Effector CD8-positive, alpha-beta T cell (primary cell): ENCODE measurements around the gene MRPL9.
"Not testable (repeated sequence)": the region's sequence is repeated elsewhere in the genome, so short reads cannot be mapped to it uniquely, and the experiment has no call there.

Source experiments
- DNase-seq: peaks from one replicate; lab custom pipeline; 2025; lab: John Stamatoyannopoulos, UW

Gene MRPL9

DNA sequence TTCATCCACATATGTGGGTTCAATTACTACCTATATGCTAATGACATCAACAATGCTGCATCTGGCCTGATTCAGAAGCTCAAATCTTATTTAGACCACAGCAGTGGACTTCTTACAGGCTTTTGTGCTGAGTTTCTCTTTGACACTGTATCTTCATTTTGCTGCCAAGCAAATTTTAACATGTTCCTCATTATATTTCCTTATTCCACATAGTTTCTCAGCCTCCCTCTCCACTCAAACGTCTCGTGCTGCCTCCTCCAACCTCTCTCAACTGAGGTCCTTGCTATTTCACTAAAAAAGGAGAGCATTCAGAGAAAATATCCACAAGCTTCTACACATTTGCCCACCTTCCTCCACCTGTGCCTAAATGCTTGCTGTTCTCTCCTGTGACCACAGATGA is 20.5 kb upstream of the MRPL9 start:
- DNase-seq, result no peak

GRCh38 chr1:151782741-151783140 is 19.4 kb upstream of the MRPL9 start:
- no peak for DNase-seq

DNA sequence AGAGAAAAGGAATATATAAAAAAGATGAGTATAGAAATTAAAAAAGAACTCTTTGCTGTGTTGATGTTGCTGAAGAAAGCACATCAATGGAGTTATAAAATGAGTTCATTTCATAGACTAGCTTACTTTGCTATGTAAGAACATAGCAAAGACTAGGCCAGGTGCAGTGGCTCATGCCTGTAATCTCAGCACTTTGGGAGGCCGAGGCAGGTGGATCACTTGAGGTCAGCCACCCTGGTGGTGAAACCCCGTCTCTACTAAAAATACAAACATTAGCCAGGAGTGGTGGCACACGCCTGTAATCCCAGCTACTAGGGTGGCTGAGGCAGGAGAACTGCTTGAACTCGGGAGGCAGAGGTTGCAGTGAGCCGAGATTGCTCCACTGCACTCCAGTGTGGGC is 18.7 kb upstream of the MRPL9 start:
- DNase-seq, result not testable (repeated sequence)

- not testable (repeated sequence) for DNase-seq
Measured at GRCh38 chr1:151780736-151781135, 17.4 kb upstream of the MRPL9 start.

- DNase-seq, result no peak
Measured at GRCh38 chr1:151779852-151780251, 16.6 kb upstream of the MRPL9 start.

DNA sequence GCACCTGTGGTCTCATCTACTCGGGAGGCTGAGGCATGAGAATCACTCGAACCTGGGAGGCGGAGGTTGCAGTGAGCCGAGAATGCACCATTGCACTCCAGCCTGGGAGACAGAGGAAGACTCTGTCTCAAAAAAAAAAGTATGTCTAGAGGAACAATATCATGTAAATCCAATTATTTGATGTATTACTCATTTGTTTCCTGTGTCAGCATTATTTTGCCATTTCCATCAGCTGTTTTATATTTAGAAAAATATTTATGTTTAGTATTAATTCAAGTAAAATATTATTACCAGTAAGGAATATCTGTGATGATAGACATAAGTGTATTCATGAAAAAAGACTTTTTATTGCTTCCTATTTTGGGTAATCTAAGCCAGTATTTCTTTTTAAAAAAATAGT is 14.0 kb upstream of the MRPL9 start:
- no peak for DNase-seq

DNA sequence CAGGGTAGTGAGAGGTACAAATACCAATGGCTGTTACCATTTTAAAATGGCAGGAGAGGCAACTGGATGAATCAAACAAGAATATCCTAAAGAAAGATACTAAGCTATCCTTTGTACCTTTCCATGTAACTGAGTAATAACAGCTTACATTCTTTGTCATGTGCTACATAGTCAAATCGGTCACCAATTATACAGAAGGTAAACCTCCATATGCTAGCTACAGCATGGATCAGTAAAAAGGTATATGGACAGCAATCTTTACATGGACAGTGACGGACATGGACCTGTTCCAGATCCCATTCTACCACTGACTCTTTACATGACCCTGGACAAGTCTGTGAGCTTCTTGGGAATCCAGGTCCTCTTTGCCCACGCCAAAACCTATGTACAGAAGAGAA is 13.4 kb upstream of the MRPL9 start:
- DNase-seq, result no peak

- no peak for DNase-seq
Measured at GRCh38 chr1:151775894-151776664, 12.8 kb upstream of the MRPL9 start.

- DNase-seq, result no peak
Measured at GRCh38 chr1:151774256-151774922, 11.1 kb upstream of the MRPL9 start.

- no peak for DNase-seq
Measured at GRCh38 chr1:151773702-151774101, 10.4 kb upstream of the MRPL9 start.

- DNase-seq, result not testable (repeated sequence)
Measured at GRCh38 chr1:151769270-151769669, 6.0 kb upstream of the MRPL9 start.

DNA sequence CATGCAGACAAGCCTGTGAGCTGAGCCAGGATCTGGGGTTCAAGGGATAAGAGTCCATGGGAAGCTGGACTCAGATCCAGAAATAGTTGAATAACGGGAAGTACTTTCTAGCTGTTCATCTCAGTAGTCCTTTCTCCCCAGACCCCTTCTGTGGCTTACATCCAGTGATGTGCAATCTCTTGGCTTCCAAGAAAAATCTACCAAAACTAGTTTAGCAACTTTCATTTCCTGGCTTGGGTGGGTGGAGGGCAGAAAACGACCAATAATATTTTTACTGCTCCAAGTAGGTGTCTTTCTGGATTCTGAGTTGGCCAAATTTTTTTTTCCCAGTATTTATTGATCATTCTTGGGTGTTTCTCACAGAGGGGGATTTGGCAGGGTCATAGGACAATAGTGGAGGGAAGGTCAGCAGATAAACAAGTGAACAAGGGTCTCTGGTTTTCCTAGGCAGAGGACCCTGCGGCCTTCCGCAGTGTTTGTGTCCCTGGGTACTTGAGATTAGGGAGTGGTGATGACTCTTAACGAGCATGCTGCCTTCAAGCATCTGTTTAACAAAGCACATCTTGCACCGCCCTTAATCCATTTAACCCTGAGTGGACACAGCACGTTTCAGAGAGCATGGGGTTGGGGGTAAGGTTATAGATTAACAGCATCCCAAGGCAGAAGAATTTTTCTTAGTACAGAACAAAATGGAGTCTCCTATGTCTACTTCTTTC is 5.2 kb upstream of the MRPL9 start:
- DNase-seq, result not testable (repeated sequence)

- DNase-seq, result no peak
Measured at GRCh38 chr1:151763990-151764389, 694 bp upstream of the MRPL9 start.

DNA sequence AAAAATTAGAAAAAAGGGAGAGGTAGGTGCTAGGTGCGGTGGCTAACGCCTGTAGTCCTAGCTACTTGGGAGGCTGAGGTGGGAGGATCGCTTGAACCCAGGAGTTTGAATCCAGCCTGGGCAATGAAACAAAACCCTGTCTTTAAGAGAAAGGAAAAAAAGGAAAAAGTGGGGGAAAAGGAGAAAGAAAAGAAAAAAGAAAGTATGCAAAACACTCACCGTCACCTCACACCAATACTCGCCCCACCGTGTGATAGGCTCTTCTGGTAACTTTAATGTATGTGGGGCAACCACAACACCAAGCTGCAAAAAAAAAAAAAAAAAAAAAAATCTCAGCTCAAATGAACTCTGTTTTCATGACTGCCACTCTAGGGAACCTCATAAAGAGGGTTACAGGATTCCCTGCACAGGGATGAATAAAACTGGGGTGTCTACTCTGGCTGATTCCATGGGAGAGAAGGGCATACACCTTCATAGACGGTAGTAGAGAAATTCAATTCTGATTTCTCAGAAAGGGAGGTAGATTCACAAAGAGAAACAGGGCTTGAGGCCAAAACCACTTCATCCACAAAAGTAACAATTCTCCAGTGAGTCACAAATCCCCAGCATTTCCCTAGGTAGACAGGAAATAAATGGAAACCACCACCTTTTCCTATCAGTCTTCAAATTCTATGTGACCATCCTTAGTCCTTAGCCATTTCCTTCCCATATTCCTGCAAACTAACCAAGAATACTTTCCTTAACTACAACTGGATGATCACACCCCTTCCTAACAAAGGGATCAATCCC is 2.5 kb downstream of the MRPL9 start:
- no peak for DNase-seq

- DNase-seq, result no peak
Measured at GRCh38 chr1:151759241-151759640, 4.1 kb downstream of the MRPL9 start.

DNA sequence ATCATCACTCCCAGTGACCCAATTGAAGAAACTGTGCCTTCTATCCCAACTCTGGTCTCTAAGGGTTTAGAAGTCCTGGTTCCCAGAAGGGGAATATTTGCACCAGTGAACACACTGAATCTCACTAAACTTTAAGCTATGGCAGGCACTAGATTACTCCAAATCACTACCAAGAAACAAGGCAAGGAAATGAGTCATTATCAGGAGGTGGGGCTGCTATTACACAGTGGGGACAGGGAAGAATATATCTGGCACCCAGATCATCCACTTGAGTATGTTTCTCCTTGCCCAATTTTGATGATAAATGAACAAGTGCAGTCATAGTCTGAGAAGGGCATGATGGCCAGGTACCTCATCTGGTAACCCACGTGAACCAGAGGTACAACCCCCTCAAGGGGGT is 7.0 kb downstream of the MRPL9 start:
- DNase-seq, result no peak

DNA sequence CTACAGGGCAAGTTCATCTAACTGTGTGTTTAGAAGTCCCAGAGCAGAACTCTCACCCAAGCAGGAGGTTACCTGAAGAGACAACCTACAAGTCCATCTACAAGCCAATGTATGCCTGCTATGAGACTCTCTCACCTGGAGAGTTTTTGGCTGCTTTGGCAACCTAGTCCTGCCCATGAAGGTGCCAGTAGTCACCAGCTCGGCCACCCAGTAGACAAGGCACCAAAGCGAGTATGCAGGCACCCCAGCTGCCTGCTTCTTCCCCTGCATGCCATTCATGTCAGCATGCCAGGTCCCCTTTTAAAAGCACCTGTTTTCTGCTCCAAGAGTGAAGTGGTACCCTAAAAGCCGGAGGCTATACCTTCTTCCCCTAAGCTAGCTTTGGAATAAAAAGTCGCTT is 21.8 kb downstream of the MRPL9 start:
- no peak for DNase-seq

DNA sequence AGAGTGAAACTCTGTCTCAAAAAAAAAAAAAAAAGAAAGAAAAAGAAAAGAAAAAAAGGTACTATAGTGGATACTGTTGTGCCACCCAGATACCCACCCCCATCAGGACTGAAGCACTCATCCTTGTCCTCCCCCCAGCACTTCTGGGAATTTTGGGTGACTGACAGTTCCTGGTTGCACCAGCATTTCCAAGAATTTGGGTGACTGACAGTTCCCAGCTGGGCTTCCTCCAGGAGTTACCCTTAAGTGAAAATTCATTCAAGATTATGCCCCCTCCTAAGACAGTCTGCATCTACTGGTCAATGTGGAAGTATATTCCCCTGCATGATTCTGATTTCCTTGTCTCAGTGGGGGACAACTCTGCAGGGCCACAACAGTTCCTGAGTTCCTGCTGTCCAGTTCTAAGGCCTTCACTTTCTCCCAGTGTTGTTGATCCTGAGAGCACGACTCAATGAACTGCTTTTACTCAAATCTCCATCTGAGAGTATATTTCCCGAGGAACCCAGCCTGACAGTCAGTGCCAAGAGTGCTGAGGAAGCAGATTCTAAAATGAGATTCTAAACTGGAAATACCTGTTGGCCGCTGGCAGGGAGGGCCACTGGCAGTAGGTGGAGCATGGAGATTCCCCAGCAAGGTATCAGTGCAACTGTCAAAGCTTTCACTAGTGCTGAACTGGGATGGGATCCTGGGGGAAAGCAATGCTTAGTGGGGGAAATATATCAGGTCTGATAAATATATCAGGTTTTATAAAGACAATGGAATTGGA is 23.5 kb downstream of the MRPL9 start:
- DNase-seq, result no peak

DNA sequence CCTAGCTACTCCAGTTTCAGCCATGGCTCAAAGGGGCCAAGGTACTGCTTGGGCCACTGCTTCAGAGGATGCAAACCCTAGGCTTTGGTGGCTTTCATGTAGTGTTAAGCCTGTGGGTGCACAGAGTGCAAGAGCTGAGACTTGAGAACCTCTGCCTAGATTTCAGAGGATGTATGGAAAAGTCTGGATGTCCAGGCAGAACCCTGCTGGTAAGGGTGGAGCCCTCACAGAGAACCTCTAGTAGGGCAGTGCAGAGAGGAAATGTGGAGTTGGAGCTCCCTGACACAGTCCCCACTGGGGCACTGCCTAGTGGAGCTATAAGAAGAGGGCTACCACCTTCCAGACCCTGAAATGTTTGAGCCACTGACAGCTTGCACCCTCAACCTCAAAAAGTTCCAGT is 25.8 kb downstream of the MRPL9 start:
- DNase-seq, result no peak

DNA sequence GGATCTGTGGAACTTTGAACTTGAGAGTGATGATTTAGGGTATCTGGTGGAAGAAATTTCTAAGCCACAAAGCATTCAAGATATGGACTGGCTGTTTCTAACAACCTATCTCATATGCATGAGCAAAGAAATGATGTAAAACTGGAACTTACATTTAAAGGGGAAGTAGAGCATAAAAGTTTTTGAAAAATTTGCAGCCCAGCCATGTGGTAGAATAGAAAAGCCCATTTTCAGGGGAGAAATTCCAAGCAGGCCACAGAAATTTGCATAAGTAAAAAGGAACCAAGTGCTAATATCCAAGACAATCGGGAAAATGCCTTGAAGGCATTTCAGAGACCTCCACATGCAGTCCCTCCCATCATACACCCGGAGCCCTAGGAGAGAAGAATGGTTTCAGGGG is 26.3 kb downstream of the MRPL9 start:
- DNase-seq, result no peak

DNA sequence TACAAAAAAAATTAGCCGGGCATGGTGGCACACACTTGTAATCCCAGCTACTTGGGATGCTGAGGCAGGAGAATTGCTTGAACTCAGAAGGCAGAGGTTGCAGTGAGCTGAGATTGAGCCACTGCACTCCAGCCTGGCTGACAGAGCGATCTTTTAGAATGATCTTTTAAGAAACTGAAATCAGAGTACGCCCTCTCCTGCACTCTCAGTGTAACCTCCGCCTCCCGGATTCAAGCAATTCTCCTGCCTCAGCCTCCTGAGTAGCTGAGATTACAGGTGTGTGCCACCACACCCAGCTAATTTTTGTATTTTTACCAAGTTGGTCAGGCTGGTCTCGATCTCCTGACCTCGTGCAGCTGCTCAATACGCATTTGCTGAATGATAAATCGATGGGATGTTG is 29.3 kb downstream of the MRPL9 start:
- not testable (repeated sequence) for DNase-seq
